Right hindlimb (tissue), 1 donor: ENCODE results near the gene DENND5A.
"Not testable (repeated sequence)": the region's sequence is repeated elsewhere in the genome, so short reads cannot be mapped to it uniquely, and the experiment has no call there.

Experiments
- DNase-seq: peaks from one replicate; pipeline ENCODE4 v3.0.0-alpha.2; 2018

The DENND5A gene

DNA sequence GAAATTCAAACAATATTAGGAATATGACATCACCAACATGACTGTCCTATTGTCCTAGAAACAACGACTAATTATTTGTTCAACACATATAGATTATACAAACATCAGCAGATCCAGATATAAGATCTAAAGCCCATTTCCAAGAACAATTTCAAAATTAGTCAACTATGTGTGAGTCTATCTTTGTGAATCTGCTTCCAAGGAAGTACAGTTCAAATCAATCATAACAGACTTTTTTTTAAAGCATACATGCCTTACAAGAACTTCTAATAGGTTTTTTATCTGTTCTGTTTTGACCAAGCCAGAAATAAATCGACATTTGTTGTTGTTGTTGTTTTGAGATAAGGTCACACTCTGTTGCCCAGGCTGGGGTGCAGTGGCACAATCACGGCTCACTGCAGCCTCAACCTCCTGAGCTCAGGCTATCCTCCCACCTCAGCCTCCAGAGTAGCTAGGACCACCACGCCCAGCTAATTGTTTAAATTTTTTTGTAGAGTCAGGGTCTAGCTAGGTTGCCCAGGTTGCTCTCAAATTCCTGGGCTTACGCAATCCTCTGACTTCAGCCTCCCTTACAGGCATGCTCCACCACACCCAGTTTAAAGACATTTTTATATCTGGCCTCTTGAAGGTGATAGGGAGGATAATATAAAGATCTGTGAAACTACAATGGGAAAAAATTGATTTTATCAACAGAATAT is 54.8 kb downstream of the DENND5A start:
- DNase-seq: no peak

- not testable (repeated sequence) for DNase-seq
Measured at GRCh38 chr11:9209604-9210003, 55.5 kb downstream of the DENND5A start.

GRCh38 chr11:9208726-9209501 is 56.2 kb downstream of the DENND5A start:
- DNase-seq: no peak

GRCh38 chr11:9207229-9207628 is 57.9 kb downstream of the DENND5A start:
- DNase-seq: no peak

GRCh38 chr11:9206496-9206895 is 58.7 kb downstream of the DENND5A start:
- DNase-seq: no peak

GRCh38 chr11:9203691-9204311 is 61.3 kb downstream of the DENND5A start:
- no peak for DNase-seq

GRCh38 chr11:9201372-9202162 is 63.6 kb downstream of the DENND5A start:
- DNase-seq: no peak

DNA sequence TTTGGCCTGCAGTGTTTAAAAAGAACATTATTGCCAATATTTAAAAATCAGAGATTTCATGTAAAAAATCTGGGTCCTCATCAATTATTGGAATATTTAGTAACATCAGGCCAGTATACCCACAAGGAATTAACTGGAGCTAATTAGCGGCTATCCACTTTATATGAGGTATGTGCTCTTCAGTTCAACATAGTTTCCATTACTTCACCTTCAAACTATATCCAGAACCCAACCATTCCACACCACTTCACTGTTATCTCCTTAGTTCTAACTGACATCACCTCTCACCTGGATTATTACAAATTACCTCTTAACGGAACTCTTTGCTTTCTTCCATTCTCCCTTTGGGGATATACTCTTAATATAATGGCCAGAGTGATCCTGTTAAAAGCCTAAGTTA is 64.7 kb downstream of the DENND5A start:
- DNase-seq: no peak

- no peak for DNase-seq
Measured at GRCh38 chr11:9193316-9193715, 71.8 kb downstream of the DENND5A start.

DNA sequence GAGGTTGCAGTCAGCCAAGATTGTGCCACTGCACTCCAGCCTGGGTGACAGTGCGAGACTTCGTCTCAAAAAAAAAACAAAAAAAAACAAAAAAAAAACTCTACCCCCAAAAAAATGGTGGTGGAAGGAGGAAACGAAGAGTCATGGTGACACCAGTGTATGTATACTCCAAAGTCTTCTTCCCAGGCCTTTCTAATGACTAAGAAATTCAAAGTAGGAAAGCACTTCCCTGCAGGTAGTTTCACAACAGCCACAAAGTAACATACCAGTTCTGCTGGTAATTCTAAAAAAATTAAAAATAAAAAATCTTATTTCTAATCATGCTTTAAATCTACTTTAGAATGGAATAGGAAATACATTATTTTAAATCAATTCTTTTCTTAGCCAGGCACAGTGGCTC is 72.6 kb downstream of the DENND5A start:
- no peak for DNase-seq

- not testable (repeated sequence) for DNase-seq
Measured at GRCh38 chr11:9190326-9191016, 74.7 kb downstream of the DENND5A start.

DNA sequence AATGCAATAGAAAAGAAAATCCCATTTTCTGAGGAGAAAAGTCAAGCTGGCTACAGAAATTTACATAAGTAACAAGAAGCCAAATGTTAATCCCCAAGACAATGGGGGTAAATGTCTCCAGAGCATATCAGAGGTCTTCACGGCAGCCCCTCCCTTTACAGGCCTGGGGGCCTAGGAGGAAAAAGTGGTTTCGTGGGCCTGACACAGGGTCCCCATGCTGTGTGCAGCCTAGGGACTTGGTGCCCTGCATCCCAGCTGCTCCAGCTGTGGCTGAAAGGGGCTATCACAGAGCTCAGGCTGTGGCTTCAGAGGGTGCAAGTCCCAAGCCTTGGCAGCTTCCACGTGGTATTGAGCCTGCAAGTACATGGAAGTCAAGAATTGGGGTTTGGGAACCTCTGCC is 76.3 kb downstream of the DENND5A start:
- not testable (repeated sequence) for DNase-seq

DNA sequence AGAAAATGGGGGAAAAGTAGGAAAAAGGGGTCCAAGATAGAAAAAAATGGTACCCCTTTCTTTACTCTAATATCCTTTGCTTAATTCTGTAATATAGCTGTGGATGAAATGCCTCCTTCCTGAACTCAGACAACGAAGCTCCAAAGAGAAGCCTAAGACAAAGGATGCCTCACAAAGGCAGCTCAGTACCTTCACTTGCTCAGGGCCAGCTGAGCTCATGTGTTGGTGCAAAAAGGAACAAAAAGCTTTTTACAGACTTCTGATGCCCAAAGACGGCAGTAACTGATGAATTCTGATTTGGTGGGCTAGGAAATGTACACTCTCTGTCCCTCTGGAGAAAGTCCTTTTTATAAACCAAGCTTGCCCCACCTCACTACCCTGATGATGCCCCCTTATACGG is 77.5 kb downstream of the DENND5A start:
- DNase-seq: no peak

DNA sequence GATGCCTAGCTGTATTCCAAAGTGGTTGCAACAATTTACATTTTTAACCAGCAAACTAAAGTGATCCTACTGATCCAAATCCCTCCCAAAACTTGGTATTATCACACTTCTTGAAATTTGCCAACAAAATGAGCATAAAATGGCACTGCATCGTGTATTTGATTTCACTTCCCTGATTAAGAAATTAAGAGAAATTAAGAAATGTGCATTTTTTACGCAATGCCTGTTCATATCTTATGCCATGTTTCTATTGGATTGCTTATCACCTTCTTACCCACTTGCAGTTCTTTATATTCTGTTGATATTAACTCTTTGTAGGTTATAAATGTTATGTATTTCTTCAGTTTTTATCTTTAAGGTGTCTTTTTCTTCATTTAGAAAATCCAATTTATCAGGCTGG is 80.6 kb downstream of the DENND5A start:
- DNase-seq: no peak

DNA sequence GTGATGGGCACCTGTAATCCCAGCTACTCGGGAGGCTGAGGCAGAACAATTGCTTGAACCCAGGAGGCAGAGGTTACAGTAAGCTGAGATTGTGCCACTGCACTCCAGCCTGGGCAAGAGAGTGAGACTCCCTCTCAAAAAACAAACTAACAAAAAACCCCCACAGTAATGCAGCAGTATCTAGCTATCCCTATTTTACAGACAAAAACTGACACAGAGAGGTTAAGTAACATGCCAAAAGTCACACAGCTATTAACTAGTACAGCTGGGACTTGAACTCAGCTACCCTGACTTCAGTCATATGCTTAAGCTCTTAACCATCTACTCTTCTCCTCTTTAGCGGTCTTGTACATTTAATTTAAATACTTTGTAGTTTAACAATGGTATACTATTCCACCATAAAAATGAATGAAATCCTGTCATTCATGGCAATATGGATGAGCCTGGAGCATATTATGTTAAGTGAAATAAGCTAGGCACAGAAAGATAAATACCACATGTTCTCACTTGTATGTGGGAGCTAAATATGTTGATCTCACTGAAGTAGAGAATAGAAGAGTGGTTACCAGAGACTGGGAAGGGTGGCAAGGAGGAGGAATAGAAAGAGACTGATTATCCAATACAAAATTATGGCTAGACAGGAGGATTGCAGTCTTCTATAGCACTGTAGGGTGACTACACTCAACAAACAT is 82.8 kb downstream of the DENND5A start:
- no peak for DNase-seq

- DNase-seq: no peak
Measured at GRCh38 chr11:9180784-9181183, 84.4 kb downstream of the DENND5A start.

DNA sequence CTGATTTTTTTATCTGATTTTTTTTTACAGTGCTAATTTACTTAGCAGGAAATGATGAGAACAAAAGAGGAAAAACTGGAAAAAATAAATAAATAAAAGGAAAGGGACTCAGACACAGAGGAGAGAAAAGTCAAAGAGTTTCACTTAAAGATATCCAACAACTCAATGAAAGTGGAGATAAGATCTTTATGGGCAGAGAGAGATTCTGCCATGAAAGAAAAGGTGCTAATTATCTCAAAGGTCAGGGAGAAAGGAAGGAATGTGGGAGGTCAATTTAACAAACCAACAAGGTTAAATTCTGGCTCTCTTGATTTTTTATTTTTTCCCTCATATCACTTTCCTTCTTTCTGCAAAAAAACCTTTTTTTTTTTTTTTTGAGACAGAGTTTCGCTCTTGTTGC is 86.0 kb downstream of the DENND5A start:
- DNase-seq: no peak

- no peak for DNase-seq
Measured at GRCh38 chr11:9178716-9179115, 86.4 kb downstream of the DENND5A start.

GRCh38 chr11:9177438-9178091 is 87.6 kb downstream of the DENND5A start:
- no peak for DNase-seq

GRCh38 chr11:9176550-9176949 is 88.6 kb downstream of the DENND5A start:
- DNase-seq: no peak

DNA sequence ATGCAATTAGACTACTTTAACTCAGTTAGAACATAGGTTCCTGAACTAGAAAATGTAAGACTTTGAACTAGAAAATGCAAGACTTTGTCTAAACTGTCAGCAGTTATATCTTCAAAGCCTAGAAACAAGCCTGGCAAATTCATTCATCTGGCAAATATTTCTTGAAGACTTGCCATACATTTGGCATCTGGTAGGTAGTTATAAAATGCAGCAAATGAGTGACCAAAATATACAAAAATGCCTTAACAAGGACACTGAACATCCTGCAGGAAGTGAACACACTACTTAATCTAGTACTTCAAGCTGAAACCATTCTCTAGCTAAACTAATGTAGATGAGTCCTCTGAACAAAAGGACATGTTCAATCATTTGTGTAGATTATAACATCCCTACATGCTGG is 89.0 kb downstream of the DENND5A start:
- no peak for DNase-seq
